Thyroid gland (tissue), 4 donors: ENCODE measurements around the gene GGT5. TPM values are rescaled to one million over a fixed set of nuclear protein-coding genes. Genes with fewer than 3 reads are reported as not detected.

Experiments
- DNase-seq, 2 donors: peaks; one replicate each; pipeline ENCODE4 v3.0.0-alpha.2; 2019
- H3K27ac ChIP-seq, 3 donors: fragments of 200-600 bp; sonication (generic); 1 replicate in 2 of 3; 2 replicates in 1 of 3; pipeline ENCODE4 v1.5.1; 2016 to 2019; ENCODE audit warnings: mild to moderate bottlenecking in 1 of 3, moderate library complexity in 1 of 3
- H3K27me3 ChIP-seq: fragments of 200-600 bp; sonication (generic); one replicate; pipeline ENCODE4 v1.5.1; 2019
- H3K36me3 ChIP-seq, 2 donors: fragments of 200-600 bp; sonication (generic); one replicate each; pipeline ENCODE4 v1.5.1; 2016 to 2019
- H3K4me1 ChIP-seq, 2 donors: fragments of 200-600 bp; sonication (generic); one replicate each; pipeline ENCODE4 v1.5.1; 2017 to 2019
- H3K4me3 ChIP-seq, 3 donors: fragments of 200-600 bp; sonication (generic); replicated peaks in 1 of 3; 1 replicate in 2 of 3; 2 replicates in 1 of 3; pipeline ENCODE4 v1.5.1; 2016; ENCODE audit warnings: mild to moderate bottlenecking in 1 of 3
- H3K9me3 ChIP-seq: fragments of 200-600 bp; sonication (generic); one replicate; pipeline ENCODE4 v1.5.1; 2017
- CTCF ChIP-seq, 6 experiments: fragments of 200-600 bp in 3 of 6; fragments of 450-650 bp in 3 of 6; sonication (generic) in 3 of 6; IDR thresholded peaks; one replicate each; pipeline ENCODE4 v1.5.1; 2016 to 2019; ENCODE audit warnings: antibody characterized with exemption in 6 of 6, mild to moderate bottlenecking in 2 of 6, inconsistent platforms in 1 of 6, moderate library complexity in 1 of 6
- POLR2A ChIP-seq, 2 donors: fragments of 450-650 bp; IDR thresholded peaks; one replicate each; pipeline ENCODE4 v1.6.1; 2017; ENCODE audit warnings: antibody characterized with exemption in 2 of 2, mild to moderate bottlenecking in 2 of 2, moderate library complexity in 1 of 2
- WGBS, 2 donors: methylation state at CpG; one replicate each; pipeline ENCODE4 v1.1.5; 2017; 5-methylcytosine and 5-hydroxymethylcytosine counted together
- intact Hi-C: fragments of 100-400 bp; cut with DNase I; formaldehyde crosslinking; loops from one replicate; pipeline ENCODE4 v1.15.1; 2023
- total RNA-seq, 4 donors: library from RNA; depleted of rRNA; stranded (reverse); fragments of >200 nt; gene quantifications; one replicate each; pipeline ENCODE4 v1.2.3, GENCODE V29; 2016

GGT5 gene
- total RNA-seq, 4 donors from 2014 or later: 59.0 to 99.3 (median 86.3) TPM

GRCh38 chr22:24225951-24226350 is 18.9 kb downstream of the GGT5 start:
- 90 to 95% methylated on average over 10 to 13 of the region's 14 CpGs for WGBS, 2 donors
- DNase-seq: no peak
- Histone ChIP-seq H3K9me3 (no peaks in the 10 kb centered on the region), H3K36me3 (peaks cover 19 to 22% of the 10 kb centered on the region in 2 donors), H3K27me3 (no peaks in the 10 kb centered on the region), H3K4me3 (no peak overlapping the region), H3K27ac (no peak overlapping the region), H3K4me1 (peaks cover 0 to 4% of the 10 kb centered on the region in 2 donors)
- intact Hi-C loops: no loop called here
- TF ChIP-seq CTCF (IDR thresholded peaks at IDR 0.05) (no peak), POLR2A (IDR thresholded peaks at IDR 0.05) (no peak)

GRCh38 chr22:24225044-24225601 is 19.8 kb downstream of the GGT5 start:
- Histone ChIP-seq H3K4me1 (no peaks in the 10 kb centered on the region), H3K27me3 (no peaks in the 10 kb centered on the region), H3K9me3 (no peaks in the 10 kb centered on the region), H3K36me3 (peaks cover 22 to 23% of the 10 kb centered on the region in 2 donors), H3K4me3 (no peak overlapping the region), H3K27ac (no peak overlapping the region)
- no peak for TF ChIP-seq POLR2A (IDR thresholded peaks at IDR 0.05)
- intact Hi-C loops: no loop called here
- WGBS, 2 donors: 90 to 91% methylated on average over 10 to 14 of the region's 14 CpGs
- DNase-seq: no peak

GRCh38 chr22:24224468-24224867 is 20.4 kb downstream of the GGT5 start:
- peaks cover 22 to 23% of the 10 kb centered on the region in 2 donors for H3K36me3 ChIP-seq
- no peak for DNase-seq
- no peak overlapping the region for H3K27ac ChIP-seq
- H3K9me3 ChIP-seq: no peaks in the 10 kb centered on the region
- no peak for TF ChIP-seq CTCF (IDR thresholded peaks at IDR 0.05)
- TF ChIP-seq POLR2A (IDR thresholded peaks at IDR 0.05): no peak
- WGBS, 2 donors: 95 to 97% methylated on average over 1 of the region's 1 CpG
- H3K4me1 ChIP-seq: no peaks in the 10 kb centered on the region
- no peaks in the 10 kb centered on the region for H3K27me3 ChIP-seq
- H3K4me3 ChIP-seq: no peak overlapping the region
- intact Hi-C loops: no loop called here

- peaks cover 5 to 7% of the 10 kb centered on the region in 2 donors for H3K36me3 ChIP-seq
- 88 to 90% methylated on average over 6 to 9 of the region's 9 CpGs for WGBS, 2 donors
These were observed 25.1 kb downstream of the GGT5 start for GRCh38 chr22:24219750-24220149.

GRCh38 chr22:24217384-24217783 is 27.5 kb downstream of the GGT5 start:
- TF ChIP-seq POLR2A (IDR thresholded peaks at IDR 0.05) (no peak), CTCF (IDR thresholded peaks at IDR 0.05) (no peak)
- Histone ChIP-seq H3K4me3 (no peak overlapping the region), H3K36me3 (peaks cover 0 to 4% of the 10 kb centered on the region in 2 donors), H3K4me1 (peaks cover 10 to 30% of the 10 kb centered on the region in 2 donors), H3K27me3 (no peaks in the 10 kb centered on the region), H3K9me3 (no peaks in the 10 kb centered on the region), H3K27ac (peak overlapping the region; percentile 20 to 53 (median 41))
- 21 to 27% methylated on average over 3 of the region's 3 CpGs for WGBS, 2 donors
- peak in 1 of 2 donors; percentile 30 for DNase-seq
- intact Hi-C loops: no loop called here

More at GRCh38 chr22:24219750-24220149, 25.1 kb downstream of the GGT5 start:
- H3K9me3 ChIP-seq: no peaks in the 10 kb centered on the region
- TF ChIP-seq POLR2A (IDR thresholded peaks at IDR 0.05) (no peak), CTCF (IDR thresholded peaks at IDR 0.05) (no peak)
- H3K27ac ChIP-seq: no peak overlapping the region
- intact Hi-C loops: no loop called here
- DNase-seq: no peak
- no peak overlapping the region for H3K4me3 ChIP-seq
- H3K27me3 ChIP-seq: no peaks in the 10 kb centered on the region
- peaks cover 10 to 18% of the 10 kb centered on the region in 2 donors for H3K4me1 ChIP-seq
